Muscle of back (tissue), 11 donors: ENCODE results near the gene GAB2. TPM values are rescaled to one million over a fixed set of nuclear protein-coding genes. Genes with fewer than 3 reads are reported as not detected.

Experiments used
- DNase-seq, 3 donors: peaks; one replicate each; pipeline versions ENCODE4 v3.0.0 to v3.0.0-alpha.2; 2013
- polyA plus RNA-seq, 10 donors: library from polyadenylated mRNA; unstranded; fragments of 120-200 nt; gene quantifications; one replicate each; pipeline ENCODE4 v1.2.1, GENCODE V29; 2013; ENCODE audit not compliant: insufficient read length in 10 of 10

Gene GAB2
- polyA plus RNA-seq, 10 donors: 12.5 to 17.6 (median 14.2) TPM

- DNase-seq: no peak
Measured at GRCh38 chr11:78402847-78403246, 14.8 kb downstream of the GAB2 start.

GRCh38 chr11:78400702-78401101 is 16.9 kb downstream of the GAB2 start:
- no peak for DNase-seq

GRCh38 chr11:78400116-78400515 is 17.5 kb downstream of the GAB2 start:
- no peak for DNase-seq

GRCh38 chr11:78399136-78399535 is 18.5 kb downstream of the GAB2 start:
- DNase-seq: no peak

GRCh38 chr11:78398715-78399114 is 18.9 kb downstream of the GAB2 start:
- DNase-seq: no peak

- DNase-seq: no peak
Measured at GRCh38 chr11:78397398-78397797, 20.2 kb downstream of the GAB2 start.

- DNase-seq: no peak
Measured at GRCh38 chr11:78395597-78395996, 22.0 kb downstream of the GAB2 start.

GRCh38 chr11:78392854-78393253 is 24.8 kb downstream of the GAB2 start:
- DNase-seq: no peak

GRCh38 chr11:78391424-78391823 is 26.2 kb downstream of the GAB2 start:
- no peak for DNase-seq

- DNase-seq: no peak
Measured at GRCh38 chr11:78390809-78391208, 26.8 kb downstream of the GAB2 start.

GRCh38 chr11:78386215-78386941 is 31.2 kb downstream of the GAB2 start:
- DNase-seq: no peak

- DNase-seq: no peak
Measured at GRCh38 chr11:78385205-78385604, 32.4 kb downstream of the GAB2 start.

- no peak for DNase-seq
Measured at GRCh38 chr11:78384231-78384630, 33.4 kb downstream of the GAB2 start.

GRCh38 chr11:78381865-78382264 is 35.8 kb downstream of the GAB2 start:
- peak in 1 of 3 donors; percentile 76 for DNase-seq

GRCh38 chr11:78380615-78381051 is 37.0 kb downstream of the GAB2 start:
- peak in 2 of 3 donors; percentile 67 to 85 for DNase-seq

GRCh38 chr11:78379039-78379670 is 38.5 kb downstream of the GAB2 start:
- no peak for DNase-seq

GRCh38 chr11:78377625-78378418 is 39.8 kb downstream of the GAB2 start:
- no peak for DNase-seq

- no peak for DNase-seq
Measured at GRCh38 chr11:78376858-78377257, 40.8 kb downstream of the GAB2 start.

- DNase-seq: no peak
Measured at GRCh38 chr11:78374917-78375316, 42.7 kb downstream of the GAB2 start.

GRCh38 chr11:78373689-78374088 is 43.9 kb downstream of the GAB2 start:
- no peak for DNase-seq

- DNase-seq: peak in 1 of 3 donors; percentile 41
Measured at GRCh38 chr11:78372114-78372768, 45.4 kb downstream of the GAB2 start.

GRCh38 chr11:78371221-78371891 is 46.3 kb downstream of the GAB2 start:
- no peak for DNase-seq
